ENCODE measurements around the gene ANKS3. TPM values are rescaled to one million over a fixed set of nuclear protein-coding genes. Genes with fewer than 3 reads are reported as not detected.
A peak's percentile ranks its signal among the peaks of the same experiment; 100 is the strongest.

The ANKS3 gene
- total and polyA plus RNA-seq, 12 donors, result 5.1 to 33.7 (median 8.3) TPM

- Histone ChIP-seq H3K4me3 (peak overlapping the region in 1 of 10 donors; percentile 5), H3K9me3 (no peaks in the 10 kb centered on the region), H3K27ac (peak overlapping the region in 5 of 10 donors; percentile 1 to 83 (median 37)), H3K27me3 (no peaks in the 10 kb centered on the region), H3K36me3 (peaks cover 0 to 77% (median 32%) of the 10 kb centered on the region in 9 donors), H3K4me1 (peaks cover 6 to 46% (median 21%) of the 10 kb centered on the region in 9 donors)
- intact Hi-C loops (cut with DNase I), result no loop called here
- no peak for TF ChIP-seq CTCF (IDR thresholded peaks at IDR 0.05)
- ATAC-seq (peak; percentile 21 to 61 (median 37)), DNase-seq (peak in 1 of 2 donors; percentile 42)
- 65% methylated on average over 25 to 26 of the region's 26 CpGs for WGBS, 2 donors
These were observed 69.3 kb downstream of the ANKS3 start for GRCh38 chr16:4664538-4665418.

GRCh38 chr16:4663777-4664465, 70.2 kb downstream of the ANKS3 start:
- DNase-seq (peak in 1 of 2 donors; percentile 61), ATAC-seq (peak in 7 of 8 donors; percentile 12 to 66 (median 29))
- Histone ChIP-seq H3K27ac (peak overlapping the region in 5 of 10 donors; percentile 13 to 83 (median 37)), H3K4me3 (no peak overlapping the region), H3K4me1 (peaks cover 6 to 52% (median 24%) of the 10 kb centered on the region in 9 donors), H3K36me3 (peaks cover 0 to 77% (median 24%) of the 10 kb centered on the region in 9 donors), H3K9me3 (no peaks in the 10 kb centered on the region), H3K27me3 (no peaks in the 10 kb centered on the region)
- 65 to 73% methylated on average over 25 of the region's 25 CpGs for WGBS, 2 donors
- no peak for TF ChIP-seq CTCF (IDR thresholded peaks at IDR 0.05)
- intact Hi-C loops (cut with DNase I), result no loop called here

GRCh38 chr16:4663465-4663776, 70.7 kb downstream of the ANKS3 start:
- Histone ChIP-seq H3K36me3 (peaks cover 0 to 77% (median 21%) of the 10 kb centered on the region in 9 donors), H3K4me1 (peaks cover 6 to 52% (median 24%) of the 10 kb centered on the region in 9 donors), H3K4me3 (no peak overlapping the region), H3K27ac (peak overlapping the region in 4 of 10 donors; percentile 22 to 83 (median 43)), H3K9me3 (no peaks in the 10 kb centered on the region), H3K27me3 (no peaks in the 10 kb centered on the region)
- no peak for ATAC-seq
- TF ChIP-seq CTCF (IDR thresholded peaks at IDR 0.05), result no peak
- WGBS, 2 donors, result 78 to 80% methylated on average over 5 of the region's 5 CpGs
- intact Hi-C loops (cut with DNase I), result no loop called here
- no peak for DNase-seq

- no peak for DNase-seq
- 75 to 78% methylated on average over 11 of the region's 11 CpGs for WGBS, 2 donors
- H3K27me3 ChIP-seq, result no peaks in the 10 kb centered on the region
- H3K9me3 ChIP-seq, result no peaks in the 10 kb centered on the region
- H3K36me3 ChIP-seq, result peaks cover 0 to 77% (median 13%) of the 10 kb centered on the region in 9 donors
- no peak for ATAC-seq
- no peak for TF ChIP-seq CTCF (IDR thresholded peaks at IDR 0.05)
- intact Hi-C loops (cut with DNase I), result no loop called here
- H3K27ac ChIP-seq, result no peak overlapping the region
- no peak overlapping the region for H3K4me3 ChIP-seq
- peaks cover 6 to 52% (median 24%) of the 10 kb centered on the region in 9 donors for H3K4me1 ChIP-seq
These were observed 72.4 kb downstream of the ANKS3 start for GRCh38 chr16:4661661-4662060.
